Stimulated activated CD4-positive, alpha-beta T cell treated with anti-CD3 and anti-CD28 coated beads, Interleukin-4, amount 100 ng/mL, for 24 hours (primary cell): ENCODE data around the gene ADGRE3.
"Not testable (repeated sequence)": the region's sequence is repeated elsewhere in the genome, so short reads cannot be mapped to it uniquely, and the experiment has no call there.

Experiments used
- DNase-seq: peaks from one replicate; pipeline ENCODE4 v3.0.0-alpha.2; 2020

ADGRE3 gene

DNA sequence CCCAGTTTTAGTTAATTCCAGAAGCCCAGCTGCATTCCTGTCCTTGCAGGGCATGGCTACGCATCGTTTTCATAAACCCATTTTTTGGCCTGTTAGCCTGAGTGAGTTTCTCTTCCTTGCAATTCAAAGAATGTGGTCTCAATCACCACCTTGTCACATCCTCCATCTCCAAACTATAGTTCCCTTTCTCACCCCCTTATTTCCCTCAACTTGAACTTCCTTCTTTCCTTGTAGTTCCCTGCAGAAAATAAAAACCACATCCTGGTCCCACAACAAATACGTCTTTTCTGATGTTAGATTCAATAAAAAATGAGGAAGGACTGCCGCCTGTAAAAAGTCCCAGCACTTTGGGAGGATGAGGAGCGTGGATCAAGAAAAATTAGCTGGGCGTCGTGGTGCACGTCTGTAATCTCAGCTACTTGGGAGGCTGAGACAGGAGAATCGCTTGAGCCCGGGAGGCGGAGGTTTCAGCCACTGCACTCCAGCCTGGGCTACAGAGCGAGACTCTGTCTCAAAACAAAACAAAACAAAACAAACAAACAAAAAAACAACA, 13.2 kb downstream of the ADGRE3 start:
- no peak for DNase-seq

DNA sequence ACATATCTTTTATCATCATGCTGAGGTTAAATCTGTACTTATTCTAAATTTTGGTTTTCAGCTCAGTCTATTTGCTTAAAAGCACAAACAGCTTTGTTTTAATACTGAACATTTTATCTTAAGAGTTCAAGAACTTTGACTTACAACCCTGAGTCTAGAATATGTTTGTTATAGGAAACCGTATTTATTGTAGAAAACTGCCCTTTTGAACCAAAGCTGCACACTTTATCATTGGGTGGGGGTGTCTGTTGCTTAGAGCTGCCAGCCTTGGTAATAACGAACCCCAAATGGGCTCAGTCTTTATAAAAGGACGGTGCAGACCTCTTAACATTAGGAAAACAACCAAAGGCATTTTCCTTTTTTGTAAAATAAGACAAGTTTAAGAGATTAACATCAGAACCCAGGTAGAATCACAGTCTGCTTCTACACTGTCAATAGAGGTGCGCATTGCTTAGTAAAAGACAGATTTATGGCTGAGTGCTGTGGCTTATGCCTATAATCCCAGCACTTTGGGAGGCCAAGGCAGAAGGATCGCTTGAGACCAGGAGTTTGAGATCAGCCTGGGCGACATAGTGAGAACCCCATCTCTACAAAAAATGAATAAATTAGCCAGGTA, 14.7 kb downstream of the ADGRE3 start:
- DNase-seq, result no peak

DNA sequence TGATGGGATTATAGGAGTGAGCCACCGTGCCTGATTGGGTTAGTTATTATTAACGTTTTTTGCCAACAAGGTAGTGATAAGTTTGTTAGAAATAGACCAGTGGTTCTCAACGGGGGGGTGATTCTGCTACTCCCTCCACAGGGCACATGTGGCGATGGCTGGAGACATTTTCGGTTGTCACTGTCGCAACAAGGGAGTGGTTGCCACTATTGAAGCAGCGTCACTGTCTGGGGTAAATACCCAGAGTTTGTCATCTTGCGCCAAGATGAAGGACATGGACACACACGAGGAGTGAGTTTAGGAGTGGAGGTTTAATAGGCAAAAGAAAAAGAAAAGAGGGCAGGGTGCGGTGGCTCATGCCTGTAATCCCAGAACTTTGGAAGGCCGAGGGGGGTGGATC, 18.9 kb downstream of the ADGRE3 start:
- DNase-seq, result no peak

DNA sequence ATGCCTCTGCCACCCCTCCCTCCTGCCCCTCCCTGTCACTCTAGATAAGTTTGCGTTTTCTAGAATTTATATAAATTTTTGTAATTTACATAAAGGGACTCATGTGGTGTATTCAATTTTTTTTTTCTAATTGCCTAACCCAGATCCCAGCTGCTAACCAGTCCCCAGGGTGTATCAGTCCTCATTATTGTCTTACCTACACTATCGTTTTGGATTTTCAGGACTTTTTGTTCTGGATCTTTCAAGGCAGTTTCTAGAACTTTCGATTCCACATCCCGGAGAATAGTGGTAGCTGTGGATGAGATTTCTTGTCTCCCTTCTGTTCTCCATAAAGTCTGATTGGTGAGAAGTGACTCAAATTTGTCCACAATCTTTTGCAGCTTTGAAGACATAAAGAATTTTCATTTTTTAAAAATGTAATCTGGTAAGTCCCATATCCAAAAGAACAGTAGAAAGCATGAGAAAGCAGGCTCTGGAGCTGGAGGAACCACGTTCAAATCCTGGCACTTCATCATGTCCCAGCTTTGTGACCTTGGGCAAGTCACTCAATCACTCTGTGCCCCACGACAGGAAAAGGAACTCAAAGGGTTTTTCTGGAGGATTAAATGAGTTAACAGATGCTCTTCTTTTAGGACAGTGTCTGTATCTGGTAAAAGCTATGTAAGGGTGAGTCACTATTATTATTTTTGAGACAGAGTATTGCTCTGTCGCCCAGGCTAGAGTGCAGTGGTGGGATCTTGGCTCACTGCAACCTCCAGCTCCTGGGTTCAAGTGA, 19.7 kb downstream of the ADGRE3 start:
- DNase-seq, result no peak

DNA sequence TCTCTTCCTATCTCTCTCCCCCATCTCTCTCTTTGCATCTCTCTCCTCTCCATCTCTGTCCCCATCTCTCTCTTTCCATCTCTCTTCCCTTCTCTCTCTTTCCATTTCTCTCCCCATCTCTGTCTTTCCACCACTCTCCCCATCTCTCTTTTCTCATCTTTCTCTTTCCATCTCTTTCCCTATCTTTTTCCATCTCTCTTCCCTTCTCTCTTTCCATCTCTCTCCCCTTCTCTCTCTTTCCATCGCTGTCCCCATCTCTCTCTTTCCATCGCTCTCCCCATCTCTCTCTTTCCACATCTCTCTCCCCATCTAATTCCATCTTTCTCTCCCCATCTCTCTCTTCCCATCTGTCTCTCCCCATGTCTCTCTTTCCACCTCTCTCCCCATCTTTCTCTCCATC, 24.5 kb downstream of the ADGRE3 start:
- no peak for DNase-seq

DNA sequence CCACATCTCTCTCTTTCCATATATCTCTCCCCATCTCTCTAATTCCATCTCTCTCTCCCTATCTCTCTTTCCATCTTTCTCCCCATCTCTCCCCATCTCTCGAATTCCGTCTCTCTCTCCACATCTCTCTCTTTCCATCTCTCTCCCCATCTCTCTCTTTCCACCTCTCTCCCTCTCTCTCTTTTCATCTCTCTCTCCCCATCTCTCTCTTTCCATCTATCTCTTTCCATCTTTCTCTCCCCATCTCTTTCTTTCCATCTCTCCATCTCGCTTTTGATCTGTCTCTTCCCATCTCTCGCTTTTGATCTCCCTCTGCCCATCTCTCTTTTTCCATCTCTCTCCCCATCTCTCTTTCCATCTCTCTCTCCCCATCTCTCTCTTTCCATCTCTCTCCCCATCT, 25.6 kb downstream of the ADGRE3 start:
- no peak for DNase-seq

DNA sequence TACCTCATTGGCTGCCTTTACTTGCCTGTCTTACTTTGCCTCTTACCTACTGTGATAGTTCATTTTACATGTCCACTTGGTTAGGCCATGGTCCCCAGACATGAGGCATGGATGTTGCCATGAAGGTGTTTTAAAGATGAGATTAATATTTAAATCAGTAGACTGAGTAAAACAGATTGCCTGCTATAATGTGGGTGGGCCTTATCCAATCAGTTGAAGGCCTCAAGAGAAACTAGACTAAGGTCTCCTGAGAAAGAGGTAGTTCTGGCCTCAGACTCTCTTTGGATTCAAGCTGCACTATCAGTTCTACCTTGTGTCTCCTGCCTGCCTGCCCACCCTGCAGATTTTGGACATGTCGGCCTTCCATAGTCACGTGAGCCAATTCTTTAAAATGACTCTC, 26.1 kb downstream of the ADGRE3 start:
- no peak for DNase-seq

DNA sequence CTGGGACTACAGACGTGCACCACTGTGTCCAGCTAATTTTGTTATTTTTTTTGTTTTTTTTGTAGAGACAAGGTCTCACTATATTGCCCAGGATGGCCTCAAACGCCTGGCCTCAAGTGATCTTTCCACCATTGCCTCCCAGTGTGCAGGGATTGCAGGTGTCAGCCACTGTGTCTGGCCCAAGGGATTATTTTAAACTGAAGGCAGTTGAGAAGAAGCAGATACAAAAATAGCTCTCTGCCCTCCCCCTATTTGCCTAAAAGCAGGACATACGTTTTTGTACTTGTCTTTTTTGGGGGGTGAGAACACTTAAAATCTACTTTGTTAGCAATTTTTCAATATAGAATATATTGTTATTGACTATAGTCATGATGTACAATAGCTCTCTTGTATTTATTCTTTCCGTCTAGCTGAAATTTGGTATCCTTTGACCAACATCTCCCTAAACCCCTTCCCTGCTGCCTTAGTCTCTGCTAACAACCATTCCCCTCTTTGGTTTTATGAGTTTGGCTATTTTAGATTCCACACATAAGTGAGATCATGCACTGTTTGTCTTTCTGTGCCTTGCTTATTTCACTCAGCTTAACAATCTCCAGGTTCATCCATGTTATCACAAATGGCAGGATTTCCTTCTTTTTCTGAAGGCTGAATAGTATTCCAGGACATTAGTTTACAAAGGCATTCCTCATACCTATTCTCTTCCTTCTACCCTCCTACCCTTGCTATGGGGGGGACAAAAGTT, 34.9 kb downstream of the ADGRE3 start:
- no peak for DNase-seq

DNA sequence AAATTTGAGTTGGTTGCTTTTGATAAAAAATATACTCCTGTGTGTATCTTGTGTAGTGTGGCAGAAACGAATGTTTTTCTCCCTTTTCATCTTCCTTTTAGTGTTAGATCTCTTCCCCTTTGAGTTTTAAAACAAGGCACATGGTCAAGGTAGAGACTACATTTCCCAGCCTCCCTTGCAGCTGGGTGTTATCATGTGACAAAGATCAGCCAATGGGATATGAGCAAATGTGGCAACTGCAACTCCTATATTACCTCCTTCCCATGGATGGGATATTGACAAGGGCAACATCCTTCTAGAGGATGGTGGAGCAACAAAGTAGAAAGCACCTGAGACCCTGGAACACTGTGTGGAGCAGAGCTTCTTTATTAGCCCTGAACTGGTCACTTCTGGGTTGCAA, 42.4 kb downstream of the ADGRE3 start:
- no peak for DNase-seq

DNA sequence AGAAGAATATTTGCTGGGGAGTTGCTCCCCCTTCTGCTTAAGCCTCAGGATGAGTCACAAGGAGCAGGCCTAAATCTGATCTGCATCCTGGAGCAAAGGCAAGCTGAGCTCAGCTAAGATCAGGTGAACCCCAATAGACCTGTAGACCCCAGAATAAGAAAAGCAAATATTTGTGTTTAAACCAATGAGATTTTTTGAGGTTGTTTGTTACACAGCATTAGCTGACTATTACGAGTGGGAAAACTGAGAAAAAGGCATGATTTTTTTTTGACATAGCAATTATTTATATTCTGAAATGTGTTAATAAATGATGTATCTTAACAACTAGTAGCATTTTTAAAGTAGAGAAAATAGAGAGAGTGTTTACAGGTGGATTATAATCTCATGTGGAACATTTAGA, 45.1 kb downstream of the ADGRE3 start:
- no peak for DNase-seq

DNA sequence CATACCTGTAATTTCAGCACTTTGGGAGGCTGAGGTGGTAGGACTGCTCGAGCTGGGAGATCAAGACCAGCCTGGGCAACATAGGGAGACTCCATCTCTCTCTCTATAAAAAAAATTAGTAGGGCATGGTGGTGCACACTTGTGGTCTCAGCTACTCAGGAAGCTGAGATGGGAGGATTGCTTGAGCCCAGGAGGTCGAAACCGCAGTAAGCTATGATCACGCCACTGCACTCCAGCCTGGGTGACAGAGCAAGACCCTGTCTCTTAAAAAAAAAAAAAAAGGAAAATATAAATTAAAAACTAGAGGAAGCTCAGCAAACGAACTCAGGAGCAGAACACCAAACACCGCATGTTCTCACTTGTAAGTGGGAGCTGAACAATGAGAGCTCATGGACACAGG, 50.2 kb downstream of the ADGRE3 start:
- DNase-seq, result not testable (repeated sequence)

DNA sequence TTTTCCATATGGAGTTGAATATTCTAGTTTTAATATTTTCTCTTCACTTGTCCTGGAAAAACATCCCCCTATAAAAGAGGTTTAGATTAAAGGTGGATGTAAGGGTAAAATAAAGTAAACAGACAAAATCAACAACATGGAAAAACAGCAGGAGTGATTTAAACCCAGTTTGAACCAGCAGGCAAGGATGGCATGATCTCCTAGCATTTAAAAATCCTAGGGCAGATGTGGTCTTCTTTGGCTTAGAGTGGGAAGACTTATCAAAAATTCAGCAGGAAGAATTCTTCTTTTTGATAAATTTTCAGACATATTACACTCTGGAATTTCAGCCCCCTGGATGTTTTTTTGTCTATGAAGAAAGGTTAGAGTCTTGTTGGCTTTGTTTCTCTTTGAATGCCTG, 55.2 kb downstream of the ADGRE3 start:
- DNase-seq, result no peak

DNA sequence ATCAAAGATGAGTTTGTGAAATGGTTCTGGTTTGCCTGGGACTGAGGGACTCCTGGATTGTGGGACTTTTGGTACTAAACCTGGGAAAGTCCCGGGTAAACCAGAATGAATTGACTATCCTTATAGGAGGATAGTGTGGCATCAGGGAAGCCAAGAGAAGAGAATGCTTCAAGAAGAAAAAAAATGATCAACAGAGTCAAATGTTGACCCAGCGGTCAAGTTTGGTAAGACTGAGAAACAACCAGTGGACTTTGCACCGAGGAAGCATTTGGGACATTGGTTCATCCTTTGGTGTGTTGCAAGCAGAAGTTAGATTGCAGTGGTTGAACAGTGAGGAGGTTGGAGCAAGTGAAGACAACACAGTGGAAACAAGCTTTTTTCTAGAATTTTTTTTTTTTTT, 58.2 kb downstream of the ADGRE3 start:
- no peak for DNase-seq

DNA sequence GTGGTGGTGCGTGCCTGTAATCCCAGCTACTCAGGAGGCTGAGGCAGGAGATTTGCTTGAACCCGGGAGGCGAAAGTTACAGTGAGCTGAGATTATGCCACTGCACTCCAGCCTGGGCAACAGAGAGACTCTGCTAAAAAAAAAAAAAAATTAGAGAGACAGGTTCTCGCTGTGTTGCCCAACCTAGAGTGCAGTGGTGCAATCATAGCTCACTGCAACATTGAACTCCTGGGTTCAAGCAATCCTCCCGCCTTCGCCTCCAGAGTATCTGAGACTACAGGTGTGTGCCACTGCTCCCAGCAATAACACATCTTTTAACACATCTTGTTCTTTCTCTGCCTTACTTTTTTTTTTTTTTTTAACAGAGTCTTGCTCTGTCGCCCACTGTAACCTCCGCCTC, 59.0 kb downstream of the ADGRE3 start:
- no peak for DNase-seq

DNA sequence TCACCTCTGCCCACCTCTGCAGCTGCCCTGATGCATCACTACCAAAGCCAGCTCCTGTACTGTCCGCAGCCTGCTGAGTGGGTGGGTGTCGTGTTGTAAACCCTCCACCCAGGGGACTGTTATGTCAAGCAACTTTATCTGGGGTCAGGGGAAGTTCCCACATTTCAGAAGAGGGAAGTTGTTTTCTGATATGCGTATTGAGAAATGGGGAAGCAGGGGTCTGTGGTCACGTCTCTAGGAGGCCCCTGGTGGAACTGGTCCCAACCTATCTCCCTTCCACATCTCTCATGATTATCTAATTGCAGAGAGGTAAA, 60.6 kb downstream of the ADGRE3 start:
- no peak for DNase-seq

DNA sequence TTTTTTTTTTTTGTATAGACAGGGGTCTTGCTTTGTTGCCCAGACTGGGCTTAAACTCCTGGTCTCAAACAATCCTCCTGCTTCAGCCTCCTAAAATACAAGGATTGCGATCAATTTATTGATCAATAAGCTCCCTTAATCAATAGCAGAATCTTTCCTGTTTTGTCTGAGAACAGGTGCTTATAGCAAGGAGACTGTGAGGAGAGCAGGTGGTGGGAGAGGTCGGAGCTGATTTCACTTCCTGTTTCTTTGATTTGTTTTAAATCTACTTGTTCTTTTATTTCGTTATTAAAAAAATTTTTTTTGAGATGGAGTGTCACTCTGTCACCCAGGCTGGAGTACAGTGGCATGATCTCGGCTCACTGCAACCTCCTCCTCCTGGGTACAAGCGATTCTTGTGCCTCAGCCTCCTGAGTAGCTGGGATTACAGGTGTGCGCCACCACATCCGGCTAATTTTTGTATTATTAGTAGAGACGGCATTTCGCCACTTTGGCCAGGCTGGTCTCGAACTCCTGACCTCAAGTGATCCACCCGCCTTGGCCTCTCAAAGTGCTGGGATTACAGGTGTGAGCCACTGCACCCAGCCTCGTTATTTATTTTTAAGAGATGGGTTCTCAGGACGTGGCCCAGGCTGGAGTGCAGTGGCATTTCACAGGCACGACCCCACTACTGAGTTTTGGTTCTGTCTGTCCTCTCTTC, 61.1 kb downstream of the ADGRE3 start:
- not testable (repeated sequence) for DNase-seq

DNA sequence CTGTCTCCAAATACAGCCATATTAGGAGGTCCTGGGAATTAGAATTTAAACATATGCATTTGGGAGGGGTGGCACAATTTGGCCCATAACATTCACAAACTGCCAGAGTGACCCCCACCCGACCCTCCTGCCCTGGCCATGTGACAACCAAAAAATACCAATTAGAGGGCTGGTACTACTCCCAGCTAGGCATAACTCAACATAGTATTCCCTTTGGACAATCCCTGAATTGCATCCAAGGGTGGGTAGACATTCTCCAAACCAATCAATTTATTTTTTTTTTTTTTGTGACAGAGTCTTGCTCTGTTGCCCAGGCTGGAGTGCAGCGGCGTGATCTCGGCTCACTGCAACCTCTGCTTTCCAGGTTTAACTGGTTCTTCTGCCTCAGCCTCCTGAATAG, 62.0 kb downstream of the ADGRE3 start:
- DNase-seq, result no peak

DNA sequence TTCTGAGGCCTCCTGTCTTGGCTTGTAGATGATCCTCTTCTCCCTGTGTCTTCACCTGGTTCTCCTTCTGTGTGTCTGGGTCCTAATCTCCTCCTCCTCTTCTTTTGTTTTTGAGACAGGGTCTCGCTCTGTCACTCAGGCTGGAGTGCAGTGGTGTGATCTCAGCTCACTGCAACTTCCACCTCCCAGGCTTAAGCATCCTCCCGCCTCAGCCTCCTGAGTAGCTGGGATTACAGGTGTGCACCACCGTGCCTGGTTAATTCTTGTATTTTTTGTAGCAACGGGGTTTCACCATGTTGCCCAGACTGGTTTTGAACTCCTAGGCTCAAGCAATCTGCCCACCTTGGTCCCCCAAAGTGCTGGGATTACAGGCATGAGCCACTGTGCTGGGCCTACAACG, 62.4 kb downstream of the ADGRE3 start:
- DNase-seq, result not testable (repeated sequence)

DNA sequence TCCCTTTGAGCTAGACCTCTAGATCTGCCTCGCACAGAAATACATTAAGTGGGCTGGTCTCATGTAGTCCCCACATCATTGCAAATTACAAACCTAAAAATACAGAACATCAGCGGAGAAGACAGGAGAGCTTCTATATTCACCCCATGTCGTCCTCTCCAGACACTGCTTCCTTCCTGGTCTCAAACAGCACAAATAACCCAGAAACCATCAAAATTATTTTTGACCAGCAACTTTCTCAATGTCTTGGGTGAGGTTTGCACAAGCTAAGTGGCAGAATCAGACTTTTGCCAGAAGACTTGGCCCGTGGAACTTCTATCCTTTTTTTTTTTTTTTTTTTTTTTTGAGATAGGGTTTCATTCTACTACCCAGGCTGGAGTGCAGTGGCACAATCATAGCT, 63.6 kb downstream of the ADGRE3 start:
- DNase-seq, result no peak

DNA sequence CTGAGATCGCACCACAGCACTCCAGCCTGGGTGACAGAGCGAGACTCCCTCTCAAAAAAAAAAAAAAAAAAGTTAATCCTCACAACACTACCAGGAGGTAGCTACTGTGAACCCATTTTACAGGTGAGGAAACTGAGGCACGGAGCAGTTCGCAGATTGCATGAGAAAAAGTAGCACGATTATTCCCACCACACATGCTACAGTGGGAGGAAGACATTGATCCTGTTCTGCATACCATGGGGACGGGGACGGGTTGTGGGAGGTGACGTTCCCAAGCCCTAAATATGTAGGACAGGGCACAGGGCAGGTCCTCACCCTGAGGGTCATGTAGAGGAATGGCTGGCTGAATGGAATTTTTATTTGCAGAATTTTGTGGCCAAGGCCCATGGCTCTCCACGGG, 68.0 kb downstream of the ADGRE3 start:
- DNase-seq, result no peak

DNA sequence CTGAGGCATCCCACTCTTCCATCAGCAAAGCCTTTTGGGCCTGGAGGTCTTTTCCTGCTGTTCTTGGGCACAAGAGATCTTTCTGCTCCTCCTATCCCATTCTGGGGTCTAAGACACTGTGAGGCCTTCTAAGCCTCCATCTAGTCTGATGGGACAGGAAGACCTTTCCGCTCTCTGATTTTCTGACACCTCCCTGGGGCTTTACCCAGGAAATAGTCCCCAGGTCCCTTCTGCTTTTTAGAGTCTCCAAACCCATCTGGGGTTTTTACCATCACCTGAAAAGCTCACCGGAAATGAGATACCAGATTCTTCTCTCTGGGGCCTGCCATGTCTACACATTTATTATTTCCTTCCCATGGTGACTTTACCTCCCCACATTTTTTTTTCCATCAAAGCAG, 70.7 kb downstream of the ADGRE3 start:
- no peak for DNase-seq

DNA sequence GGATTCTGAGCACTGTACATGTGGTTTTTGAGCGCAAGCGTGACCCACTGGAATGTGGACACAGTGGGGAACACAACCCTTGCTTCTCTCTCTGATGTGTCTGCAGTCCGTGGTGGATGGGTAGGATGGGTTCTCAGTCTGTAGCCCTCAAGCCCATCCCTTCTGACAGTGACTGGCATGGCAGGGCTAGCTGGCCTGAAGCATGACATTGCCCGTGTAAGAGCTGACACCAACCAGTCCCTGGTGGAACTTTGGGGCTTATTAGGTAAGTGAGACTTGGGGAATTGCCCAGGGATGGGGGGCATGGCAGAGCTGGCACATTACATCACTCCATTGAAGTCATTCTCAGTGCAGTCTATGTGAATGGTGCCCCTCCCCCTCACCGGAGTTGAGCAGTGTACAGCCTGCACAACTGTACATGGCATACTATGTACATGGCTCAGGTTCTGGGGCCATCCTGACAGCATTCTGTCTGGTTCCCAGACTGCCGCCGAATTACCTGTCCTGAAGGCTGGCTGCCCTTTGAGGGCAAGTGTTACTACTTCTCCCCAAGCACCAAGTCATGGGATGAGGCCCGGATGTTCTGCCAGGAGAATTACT, 75.0 kb downstream of the ADGRE3 start:
- DNase-seq, result no peak

DNA sequence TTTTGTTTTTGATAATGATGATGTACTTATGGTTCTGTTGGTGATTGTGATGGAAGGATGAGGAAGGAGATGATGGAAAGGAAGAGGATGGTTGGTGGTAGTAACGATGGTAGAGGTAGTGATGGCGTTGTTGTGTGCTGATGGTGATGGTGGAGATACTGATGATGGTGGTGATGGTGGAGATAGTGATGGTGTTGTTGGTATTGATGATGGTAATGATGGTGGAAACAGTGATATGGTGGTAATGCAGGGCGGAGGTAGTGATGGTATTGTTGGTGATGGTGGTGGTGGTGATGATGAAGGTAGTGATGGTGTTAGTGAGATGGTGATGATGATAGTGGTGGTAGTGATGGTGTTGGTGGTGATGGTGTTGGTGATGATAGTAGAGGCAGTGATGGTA, 79.1 kb downstream of the ADGRE3 start:
- DNase-seq, result no peak
